Measurements from ENCODE around the gene CDH23. TPM values are rescaled to one million over a fixed set of nuclear protein-coding genes. Genes with fewer than 3 reads are reported as not detected.
A peak's percentile ranks its signal among the peaks of the same experiment; 100 is the strongest.

CDH23 gene
- total RNA-seq, 1 donor from 2014 or later, result 3.7 TPM

DNA sequence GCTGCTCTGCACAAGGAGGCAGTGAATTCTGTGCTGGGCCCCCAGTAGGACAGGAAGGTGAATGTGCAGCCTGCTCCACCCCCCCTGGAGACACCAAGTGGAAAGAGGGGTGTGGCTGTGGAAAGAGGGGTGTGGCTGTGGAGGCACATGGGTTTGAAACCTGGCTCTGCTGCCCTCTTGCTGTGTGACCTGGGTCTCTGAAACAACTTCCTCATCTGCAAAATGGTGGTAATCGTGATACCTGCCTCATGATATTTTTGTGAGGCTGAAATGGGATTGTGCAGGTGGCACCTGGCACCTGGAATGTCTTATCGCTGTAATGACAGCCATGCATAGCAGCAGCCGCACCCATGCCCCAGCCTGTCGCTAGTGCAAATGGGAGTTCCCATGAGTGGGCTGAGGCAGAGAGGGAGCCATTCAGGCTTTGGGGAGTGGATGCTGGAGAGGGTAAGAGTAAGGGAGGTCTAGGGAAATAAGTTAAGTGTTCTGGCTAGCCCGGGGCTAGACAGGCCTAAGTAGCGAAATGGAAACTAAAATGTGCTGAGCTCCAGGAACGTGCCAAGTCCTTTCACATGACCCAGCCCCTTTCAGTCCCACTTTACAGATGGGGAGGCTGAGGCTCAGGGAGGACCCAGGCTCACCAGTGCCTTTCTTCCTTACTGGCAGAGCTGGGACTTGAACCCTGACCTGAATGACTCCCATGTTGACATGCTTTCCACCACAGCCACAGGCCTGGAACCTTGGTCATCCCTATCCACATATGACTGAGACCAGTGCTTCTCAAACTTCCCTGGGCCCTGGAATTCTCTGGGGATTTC lies 287.8 kb downstream of the CDH23 start:
- intact Hi-C loops (cut with DNase I), result no loop called here
- no peak for DNase-seq
- ATAC-seq (ENCODE audit: poor library complexity), result no peak

DNA sequence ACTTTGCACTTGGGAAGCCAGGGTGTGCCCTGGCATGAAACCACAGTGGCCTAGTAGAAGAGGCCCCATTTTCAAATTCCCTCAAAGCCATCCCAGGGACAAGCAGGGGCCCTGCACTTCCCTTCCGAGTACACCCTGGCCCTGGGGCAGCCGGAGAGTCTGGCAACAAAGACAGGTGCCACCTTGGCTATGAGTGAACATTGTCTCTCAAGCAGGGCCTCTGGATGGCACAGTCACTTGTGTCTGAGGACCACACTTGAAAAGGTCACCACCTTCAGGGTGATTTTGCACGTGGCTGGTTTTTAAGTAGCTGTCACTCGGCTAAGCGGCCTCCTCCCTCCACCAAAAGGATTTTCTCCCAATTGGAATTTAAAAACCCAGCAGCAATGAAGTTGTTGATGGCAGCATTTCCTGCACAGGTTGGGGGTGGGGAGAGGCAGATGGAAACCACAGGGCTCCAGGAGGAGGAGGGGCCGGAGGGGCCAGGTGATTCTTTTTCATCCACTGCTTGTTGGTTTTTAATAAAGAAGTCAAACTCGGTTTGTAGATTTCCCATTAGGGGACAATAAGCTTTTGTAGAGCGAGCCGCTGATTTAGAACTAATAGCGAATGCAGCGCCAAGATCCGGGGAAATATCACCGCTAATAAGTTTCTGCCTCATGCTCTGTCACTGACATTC lies 289.0 kb downstream of the CDH23 start:
- DNase-seq (no peak), ATAC-seq (ENCODE audit: poor library complexity) (peak; percentile 65)
- intact Hi-C loops (cut with DNase I), result no loop called here

DNA sequence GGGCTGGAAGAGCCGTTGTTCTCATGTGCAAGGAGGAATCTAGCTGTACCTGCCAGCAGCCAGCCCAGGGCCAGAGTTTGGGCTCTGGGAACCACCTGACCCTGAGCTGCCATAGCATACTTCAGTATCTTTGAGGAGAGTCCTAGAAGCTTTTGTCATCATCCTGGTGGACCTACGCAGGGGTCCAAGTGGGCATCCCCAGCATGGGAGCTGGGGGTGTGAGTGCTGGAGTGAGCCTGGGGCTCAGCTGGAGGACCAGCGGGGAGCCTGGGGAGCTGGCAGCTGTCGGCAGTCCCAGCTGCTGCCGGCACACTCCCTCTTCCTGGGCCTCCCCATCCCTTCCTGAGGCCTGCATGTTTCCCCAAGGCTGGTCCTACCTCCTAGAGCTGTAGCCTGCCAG lies 290.4 kb downstream of the CDH23 start:
- ATAC-seq (ENCODE audit: poor library complexity), result peak; percentile 12
- DNase-seq, result no peak
- intact Hi-C loops (cut with DNase I), result no loop called here

DNA sequence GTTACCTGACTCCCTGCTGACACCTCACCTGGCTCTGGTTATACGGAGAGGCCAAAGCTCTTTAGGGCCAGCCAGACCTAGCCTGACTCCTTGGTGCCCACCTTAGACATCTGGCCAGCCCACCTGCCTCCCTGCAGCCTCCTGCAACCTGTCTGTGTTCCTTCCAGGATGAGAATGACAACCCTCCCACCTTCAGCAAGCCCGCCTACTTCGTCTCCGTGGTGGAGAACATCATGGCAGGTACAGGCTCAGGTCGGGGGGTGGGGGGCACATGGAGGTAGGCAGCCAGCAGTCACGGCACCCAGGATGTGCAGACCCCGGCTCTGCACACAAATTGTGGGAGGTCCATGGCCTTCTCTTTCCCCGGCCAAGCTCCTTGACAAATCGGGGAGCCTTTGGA lies 290.8 kb downstream of the CDH23 start:
- intact Hi-C loops (cut with DNase I), result no loop called here
- ATAC-seq (ENCODE audit: poor library complexity) (no peak), DNase-seq (no peak)

DNA sequence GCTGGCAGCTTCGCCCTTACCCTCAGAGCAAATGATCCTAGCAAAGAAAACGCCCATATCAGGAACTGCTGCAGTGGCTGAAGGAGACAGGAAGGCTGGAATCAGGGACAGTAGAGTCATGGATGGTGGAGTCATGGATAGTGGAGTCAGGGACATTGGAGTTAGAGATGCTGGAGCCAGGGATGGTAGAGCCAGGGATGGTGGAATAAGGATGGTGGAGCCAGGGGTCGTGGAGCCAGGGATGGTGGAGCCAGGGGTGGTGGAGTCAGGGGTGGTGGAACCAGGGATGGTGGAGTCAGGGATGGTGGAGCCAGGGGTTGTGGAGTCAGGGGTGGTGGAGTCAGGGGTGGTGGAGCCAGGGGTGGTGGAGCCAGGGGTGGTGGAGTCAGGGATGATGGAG lies 291.5 kb downstream of the CDH23 start:
- intact Hi-C loops (cut with DNase I), result no loop called here
- ATAC-seq (ENCODE audit: poor library complexity) (no peak), DNase-seq (no peak)

DNA sequence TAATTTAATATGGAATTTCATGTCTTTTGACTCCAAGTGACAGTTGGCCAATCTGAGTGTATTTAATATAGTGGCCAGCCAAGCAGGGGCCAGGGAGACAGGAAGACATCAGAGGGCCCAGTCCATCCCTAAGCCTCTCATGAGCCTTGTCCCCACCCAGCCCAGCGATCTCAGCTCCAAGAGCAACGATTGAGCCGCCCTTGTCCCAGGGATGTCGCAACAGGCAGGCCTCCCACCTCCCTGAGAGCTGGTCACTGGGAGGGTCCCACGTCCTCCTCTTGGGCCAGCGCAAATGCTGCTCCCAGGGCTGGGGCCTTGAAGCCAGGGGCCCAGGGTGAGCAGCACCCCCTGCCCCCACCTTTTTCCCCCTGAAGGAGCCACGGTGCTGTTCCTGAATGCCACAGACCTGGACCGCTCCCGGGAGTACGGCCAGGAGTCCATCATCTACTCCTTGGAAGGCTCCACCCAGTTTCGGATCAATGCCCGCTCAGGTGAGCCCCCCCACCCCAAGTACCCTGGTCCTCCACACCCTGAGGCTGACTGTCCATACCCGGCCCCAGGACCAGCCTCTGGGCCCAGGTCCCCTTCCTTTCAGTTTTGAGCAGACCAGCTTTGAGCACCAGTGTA lies 293.5 kb downstream of the CDH23 start:
- ATAC-seq (ENCODE audit: poor library complexity), result no peak
- DNase-seq, result no peak
- intact Hi-C loops (cut with DNase I), result no loop called here

DNA sequence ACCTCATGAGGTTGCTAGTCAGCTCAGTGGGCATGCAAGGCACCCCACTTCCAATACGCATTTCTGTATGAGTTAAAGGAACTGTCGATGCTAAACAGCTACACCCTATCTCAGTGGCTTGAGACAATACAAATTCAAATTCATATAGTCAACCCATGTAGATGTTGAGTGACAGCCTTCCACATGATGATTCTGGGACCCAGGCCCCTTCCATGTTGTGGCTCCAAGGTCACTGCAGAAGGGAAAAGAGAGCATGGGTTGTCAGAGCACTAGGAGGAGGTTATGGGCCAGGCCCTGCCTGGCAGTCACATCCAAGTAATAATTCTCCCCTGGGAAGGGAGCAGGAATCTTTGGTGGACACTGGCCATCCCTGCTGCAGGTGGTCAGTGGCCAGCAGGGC lies 294.7 kb downstream of the CDH23 start:
- intact Hi-C loops (cut with DNase I), result no loop called here
- no peak for ATAC-seq (ENCODE audit: poor library complexity)
- no peak for DNase-seq

DNA sequence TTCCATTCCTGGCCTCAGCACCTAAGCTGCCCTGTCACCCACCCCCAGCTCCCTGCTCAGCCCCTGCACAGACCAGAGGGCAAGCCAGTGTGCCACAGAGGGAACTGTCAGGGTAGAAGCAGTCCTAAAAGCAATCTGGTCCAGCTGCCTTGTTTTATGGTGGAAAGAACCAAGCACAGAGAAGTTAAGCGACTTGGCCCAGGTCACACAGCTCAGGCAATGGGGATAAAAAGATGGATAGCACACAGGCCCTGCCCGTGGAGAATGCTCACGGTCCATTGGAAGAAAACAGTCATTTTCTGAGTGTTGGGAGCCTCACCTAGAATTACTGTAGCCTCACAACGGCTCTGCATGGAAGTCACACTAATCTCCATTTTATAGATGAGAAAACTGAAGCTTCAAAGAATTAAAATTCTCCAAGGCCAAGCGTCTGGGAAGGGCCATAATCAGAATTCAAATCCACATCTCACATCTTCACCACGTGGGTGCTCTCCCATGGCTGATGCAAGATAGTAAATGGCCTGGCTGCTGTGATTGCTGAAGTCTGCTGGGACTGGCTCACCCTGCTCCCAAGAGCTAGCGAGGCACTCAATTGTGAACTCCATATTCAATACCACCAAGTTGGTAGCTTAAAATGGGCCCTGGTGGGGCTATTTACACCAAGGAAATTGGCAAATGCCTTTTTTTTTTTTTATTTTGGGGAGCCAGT lies 296.0 kb downstream of the CDH23 start:
- intact Hi-C loops (cut with DNase I), result no loop called here
- DNase-seq (no peak), ATAC-seq (ENCODE audit: poor library complexity) (no peak)

DNA sequence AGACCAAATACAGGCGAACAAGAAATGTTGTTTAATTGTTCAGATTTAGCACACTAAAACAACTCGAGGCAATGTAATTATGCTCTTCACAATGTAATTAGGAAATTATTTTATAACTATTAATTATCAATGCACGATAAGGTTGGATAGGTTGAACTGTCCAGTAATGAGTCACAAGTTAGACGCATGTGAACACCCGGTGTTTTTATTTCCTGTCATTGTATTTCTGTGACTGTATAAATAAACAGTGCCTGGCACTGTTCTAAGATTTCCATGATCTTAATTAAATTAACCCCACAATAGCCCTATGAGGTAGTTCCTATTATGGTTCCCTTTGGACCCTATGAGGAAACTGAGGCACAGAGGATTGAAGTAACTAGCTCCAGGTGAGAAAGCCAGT lies 296.7 kb downstream of the CDH23 start:
- no peak for DNase-seq
- ATAC-seq (ENCODE audit: poor library complexity), result no peak
- intact Hi-C loops (cut with DNase I), result no loop called here

DNA sequence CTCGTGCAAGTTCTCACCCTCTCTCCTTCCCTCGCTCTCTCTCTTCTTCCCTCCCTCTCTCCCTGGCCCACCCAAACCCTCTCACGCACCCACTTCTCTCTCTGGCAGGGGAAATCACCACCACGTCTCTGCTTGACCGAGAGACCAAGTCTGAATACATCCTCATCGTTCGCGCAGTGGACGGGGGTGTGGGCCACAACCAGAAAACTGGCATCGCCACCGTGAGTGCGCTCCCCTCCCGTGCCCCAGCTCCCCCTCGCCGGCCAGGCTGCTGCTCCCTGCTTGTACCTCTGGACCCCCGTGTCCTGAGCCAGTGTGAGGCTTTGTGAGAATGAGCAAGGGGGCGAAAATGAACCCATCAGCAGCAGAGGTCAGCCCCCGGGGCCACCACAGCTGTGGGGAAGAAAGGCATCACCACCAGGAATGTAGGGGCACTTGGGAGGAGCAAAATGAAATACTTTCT lies 297.4 kb downstream of the CDH23 start:
- ATAC-seq (ENCODE audit: poor library complexity), result no peak
- no peak for DNase-seq
- intact Hi-C loops (cut with DNase I), result no loop called here

DNA sequence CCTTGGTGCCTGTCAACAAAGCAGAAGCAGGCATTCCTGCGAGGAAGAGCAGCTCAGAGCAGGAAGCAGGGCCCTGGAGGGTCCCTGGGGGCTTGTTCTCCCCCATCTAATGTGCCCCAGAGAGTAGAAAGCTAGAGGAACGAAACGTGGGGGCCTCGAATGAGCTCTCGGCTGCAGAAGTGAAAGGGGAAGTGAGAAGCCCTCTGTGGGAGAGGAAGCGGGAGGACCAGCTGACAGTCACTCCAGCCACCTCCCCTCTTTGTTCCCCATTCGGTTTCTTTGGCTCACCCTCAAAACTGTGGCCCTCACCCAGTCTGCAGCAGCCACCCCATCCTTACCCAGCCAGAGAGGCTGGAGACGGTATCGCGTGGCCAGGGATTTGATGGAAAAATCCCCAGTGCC lies 297.8 kb downstream of the CDH23 start:
- ATAC-seq (ENCODE audit: poor library complexity) (peak; percentile 62), DNase-seq (peak; percentile 60)
- intact Hi-C loops (cut with DNase I), result no loop called here

DNA sequence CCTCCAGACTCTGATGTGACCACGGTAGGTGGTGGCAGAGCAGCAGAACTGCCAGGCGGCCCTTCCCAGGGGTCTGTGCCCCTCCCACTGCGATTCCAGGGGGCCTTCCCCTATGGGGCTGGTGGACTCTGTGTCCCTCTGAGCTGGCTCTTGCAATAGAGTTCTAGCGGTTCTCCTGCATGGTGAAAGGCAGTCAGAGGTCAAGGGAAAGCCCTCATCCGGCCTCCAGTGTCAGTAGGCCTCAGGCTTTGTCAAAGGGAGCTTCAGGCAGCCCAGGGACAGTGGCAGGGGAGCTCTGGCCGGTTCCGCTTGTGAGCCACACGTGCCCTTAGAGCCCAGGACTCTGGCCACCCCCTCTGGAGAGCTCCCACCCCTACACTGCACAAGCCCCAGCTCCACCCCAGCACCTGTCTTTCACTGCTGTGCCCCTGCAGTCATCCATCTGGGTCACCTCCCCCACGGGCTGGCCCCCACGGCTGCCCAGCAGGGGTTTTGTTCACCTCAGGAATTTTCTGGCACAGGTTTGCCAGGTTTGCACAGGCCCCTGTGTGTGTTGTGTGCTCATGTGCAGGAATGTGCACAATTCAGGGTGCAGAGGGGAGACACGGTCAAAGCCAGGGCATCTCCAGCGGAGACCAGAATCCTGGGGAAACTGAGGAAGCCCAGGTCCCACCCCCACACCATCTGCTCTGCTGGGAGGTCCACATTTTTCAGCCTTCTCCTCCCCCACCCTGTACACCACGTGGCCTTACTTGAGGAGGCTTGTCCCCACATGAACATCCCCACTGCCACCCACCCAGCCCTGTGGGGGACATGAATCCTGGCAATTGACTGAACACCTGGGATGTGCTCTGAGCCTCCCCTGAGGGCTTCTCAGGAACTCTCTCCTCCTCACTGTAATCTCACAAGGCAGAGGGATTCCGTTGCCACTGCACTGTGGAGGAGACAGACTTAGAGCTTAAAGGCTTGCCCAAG lies 299.1 kb downstream of the CDH23 start:
- DNase-seq, result no peak
- intact Hi-C loops (cut with DNase I), result no loop called here
- no peak for ATAC-seq (ENCODE audit: poor library complexity)

DNA sequence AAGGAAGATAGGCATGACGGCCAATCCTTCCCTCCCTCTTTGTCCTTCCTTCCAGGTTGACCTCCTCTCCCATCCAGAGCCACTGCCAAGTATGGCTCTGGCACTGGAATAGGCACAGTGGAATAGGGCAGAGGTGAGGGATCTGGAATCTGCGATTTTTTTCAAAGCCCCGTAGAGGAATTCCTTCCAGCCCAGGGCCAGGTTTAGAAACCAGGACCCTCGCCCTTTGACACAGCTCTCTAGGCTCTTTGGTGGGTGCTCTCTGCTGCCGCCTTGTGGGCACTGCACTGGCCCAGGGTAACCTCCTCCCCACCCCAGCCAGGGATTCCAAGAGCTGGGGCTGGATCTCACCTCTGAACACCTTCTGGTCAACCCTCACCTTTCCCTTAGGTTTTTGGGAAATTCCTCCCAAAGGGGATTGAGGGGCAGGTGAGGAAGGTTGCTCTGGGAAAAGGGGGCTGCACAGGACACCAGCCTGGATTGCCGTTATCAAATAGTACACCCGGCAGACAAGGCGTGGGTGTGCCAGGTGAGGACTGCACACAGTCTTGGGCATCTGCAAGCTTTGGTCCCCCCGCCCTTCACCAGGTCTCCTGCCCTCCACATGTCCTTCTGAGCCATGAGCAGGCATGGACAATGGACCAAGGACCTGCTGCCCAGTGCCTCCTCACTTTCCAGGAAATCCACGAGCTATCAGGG lies 300.1 kb downstream of the CDH23 start:
- peak; percentile 83 for DNase-seq
- intact Hi-C loops (cut with DNase I), result no loop called here
- ATAC-seq (ENCODE audit: poor library complexity), result peak; percentile 70

DNA sequence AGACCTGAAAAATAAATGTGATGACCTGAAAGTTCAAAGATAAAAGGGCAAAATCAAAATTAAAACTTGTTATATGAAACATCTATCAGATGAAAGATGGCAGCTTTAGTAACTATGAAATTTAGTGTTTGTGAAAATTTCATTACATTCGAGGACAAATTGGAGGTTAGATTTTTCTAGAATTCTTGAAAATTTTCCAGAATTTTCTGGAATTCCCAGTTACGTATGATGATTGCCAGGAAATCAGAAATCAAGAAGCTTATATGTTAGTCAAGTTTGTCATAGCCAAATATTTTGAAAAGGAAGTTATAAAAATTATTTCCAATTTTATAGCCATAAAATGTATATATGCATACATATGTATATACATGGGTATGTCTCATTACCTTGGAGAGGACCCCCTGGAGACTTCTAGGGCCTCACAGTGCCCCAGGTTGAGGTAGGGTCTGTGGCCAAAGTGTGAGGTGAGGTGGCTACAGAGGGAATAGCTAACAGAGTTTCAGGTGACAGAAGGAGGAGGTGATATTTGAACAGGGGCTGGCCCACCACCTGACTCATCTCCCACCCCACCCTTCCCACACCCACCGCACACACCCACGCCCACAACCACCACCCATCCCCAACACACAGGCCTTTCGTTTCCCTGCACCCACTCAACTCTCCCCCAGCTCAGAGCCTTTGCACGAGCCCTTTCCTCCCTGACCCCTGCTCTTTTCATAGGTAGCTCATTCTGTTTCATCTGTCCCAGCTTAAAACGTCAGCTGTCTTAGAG lies 301.4 kb downstream of the CDH23 start:
- ATAC-seq (ENCODE audit: poor library complexity) (no peak), DNase-seq (no peak)
- intact Hi-C loops (cut with DNase I), result no loop called here

DNA sequence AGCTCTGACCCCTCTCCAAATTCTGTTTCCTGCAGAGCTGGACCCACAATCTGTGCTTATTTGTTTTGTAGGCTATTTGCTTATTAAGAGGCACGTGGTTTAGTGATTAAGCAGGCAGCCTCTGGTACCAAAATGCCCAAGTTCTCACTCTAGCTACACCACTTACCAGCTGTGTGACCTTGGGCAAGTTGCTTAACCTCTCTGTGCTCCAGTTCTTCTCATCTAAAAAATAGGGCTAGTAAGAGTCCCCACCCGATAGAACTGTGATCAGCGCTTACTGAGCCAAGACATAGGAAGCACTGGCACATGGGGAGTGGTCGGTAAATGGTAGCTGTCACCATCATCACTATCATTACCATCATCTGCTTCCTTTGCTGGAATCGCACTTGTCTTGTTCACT lies 302.0 kb downstream of the CDH23 start:
- ATAC-seq (ENCODE audit: poor library complexity), result no peak
- no peak for DNase-seq
- intact Hi-C loops (cut with DNase I), result no loop called here

DNA sequence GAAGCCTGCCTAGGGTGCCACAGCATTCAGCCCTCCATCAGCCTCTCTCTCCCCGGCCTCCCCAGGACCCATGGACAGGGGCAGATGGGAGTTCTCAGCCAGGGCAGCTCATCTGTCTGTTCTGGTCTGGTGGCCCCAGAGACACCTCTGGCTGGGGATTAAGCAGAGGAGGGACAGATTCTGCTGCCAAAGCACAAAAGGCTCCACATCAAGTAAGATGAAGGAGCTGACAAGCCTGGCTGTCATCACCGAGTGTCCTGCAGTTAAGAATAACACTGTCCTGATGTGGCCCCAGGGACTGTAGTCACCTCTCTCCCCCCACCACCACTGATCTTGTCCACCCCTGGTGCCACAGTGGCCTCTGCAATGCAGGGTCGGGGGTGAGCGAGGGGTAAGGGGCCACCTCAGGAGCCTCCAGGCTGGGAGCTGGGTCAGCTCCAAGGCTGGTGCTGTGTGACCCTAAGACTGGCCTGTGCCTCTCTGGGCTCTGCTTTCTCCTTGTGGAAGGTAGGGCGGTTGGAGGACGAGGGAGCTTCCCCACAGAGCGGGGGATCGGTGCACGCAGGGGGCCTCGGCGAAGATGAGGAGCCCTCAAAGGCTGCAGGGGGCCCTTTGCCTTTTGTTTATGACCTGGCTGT lies 304.1 kb downstream of the CDH23 start:
- DNase-seq (no peak), ATAC-seq (ENCODE audit: poor library complexity) (peak; percentile 80)
- intact Hi-C loops (cut with DNase I), result loop anchor here (5.0 to 10.0 kb wide), 3 partner anchors 206 to 386 kb away; partner anchors contain the start of gene SLC29A3

All from Right ventricle myocardium superior (tissue), 1 donor.